GM18520 (cell line): ENCODE measurements around the gene TMEM204.
"Not testable (repeated sequence)": the region's sequence is repeated elsewhere in the genome, so short reads cannot be mapped to it uniquely, and the experiment has no call there.

Experiments used
- ATAC-seq: cut with Tn5 transposase; IDR thresholded peaks from one replicate; pipeline ENCODE4 v1.9.1; 2021; ENCODE audit not compliant: unreplicated experiment

Gene TMEM204

GRCh38 chr16:1584926-1585484, 51.5 kb downstream of the TMEM204 start:
- no peak for ATAC-seq

DNA sequence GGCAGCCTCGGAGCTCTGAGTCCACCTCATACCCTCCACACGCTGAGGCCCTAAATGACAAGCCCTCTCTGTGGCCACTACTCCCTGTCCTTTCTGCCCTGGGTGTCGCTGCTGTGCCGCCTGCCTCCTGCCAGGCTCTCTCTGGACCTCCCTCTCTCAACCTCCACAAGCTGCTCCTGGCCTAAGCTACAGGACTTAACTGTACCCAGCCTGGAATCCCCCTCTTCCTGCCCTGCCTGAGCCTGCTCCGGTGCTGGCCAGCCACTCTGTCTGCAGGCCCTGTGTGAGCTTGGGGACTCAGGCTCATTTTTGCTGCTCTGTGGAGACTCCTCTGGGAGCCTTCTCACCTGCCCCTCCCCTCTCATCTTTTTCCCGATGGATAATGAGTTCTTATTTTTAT, 56.9 kb downstream of the TMEM204 start:
- no peak for ATAC-seq

DNA sequence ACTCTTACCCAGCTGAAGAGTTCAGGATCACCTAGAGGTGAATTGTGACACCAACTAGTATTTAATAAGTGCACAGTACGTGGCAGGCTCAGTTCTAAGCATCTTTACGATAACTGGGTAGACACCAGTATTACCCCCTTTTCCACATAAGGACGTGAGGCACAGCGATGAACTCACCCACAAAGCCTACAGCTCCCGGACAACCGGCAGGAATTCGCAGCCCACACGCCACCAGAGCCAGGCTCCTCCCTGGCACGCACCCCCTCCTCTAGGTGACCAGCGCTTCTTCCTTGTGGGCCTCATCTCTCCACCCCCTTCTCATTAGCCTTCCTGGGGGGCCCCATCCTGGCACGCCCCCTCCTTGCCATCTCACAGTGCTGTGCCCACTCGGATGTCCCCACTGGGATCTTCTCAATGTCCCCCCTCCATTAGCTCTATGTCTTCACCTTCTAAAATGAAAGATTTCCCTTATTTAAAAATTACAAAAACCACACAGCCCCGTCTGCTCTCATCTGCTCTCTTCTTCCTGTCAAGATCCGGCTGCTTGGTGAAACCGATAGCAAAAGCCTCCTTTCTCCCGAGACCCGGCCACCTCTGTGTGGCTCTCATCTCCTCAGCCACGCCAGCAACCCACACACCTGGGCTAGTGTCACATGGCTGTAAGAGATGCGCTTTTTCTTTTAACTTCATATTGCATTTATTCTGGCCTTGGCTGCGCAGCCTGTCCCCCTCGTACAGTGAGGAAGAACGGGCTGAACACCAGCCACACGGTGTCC, 57.7 kb downstream of the TMEM204 start:
- ATAC-seq, result no peak

DNA sequence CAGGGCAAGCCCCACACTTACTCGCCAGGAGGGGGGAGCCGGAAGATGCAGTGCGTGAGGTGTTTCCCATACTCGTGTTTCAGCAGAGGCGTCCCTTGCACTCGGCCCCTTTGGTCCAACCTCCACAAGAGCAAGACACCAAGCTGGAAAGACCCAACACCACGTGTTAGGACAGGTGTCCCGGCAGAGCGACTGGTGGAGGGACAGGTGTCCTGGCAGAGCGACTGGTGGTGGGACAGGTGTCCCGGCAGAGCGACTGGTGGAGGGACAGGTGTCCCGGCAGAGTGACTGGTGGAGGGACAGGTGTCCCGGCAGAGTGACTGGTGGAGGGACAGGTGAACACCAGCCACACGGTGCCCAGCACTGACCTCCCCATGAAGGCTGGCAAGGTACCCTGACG, 59.0 kb downstream of the TMEM204 start:
- ATAC-seq, result no peak

DNA sequence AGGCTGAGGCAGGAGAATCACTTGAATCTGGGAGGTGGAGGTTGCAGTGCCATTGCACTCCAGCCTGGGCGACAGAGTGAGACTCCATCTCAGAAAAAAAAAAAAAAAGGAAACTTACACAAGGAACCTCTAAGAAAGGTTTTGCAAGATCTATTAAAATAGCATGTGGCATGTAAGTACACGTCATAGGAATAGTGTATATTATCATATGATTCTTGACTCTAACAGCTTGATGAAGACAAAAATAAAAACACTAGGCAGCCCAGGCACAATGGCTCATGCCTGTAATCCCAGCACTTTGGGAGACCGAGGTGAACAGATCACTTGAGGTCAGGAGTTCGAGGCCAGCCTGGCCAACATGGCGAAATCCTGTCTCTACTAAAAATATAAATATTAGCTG, 62.0 kb downstream of the TMEM204 start:
- ATAC-seq, result not testable (repeated sequence)

DNA sequence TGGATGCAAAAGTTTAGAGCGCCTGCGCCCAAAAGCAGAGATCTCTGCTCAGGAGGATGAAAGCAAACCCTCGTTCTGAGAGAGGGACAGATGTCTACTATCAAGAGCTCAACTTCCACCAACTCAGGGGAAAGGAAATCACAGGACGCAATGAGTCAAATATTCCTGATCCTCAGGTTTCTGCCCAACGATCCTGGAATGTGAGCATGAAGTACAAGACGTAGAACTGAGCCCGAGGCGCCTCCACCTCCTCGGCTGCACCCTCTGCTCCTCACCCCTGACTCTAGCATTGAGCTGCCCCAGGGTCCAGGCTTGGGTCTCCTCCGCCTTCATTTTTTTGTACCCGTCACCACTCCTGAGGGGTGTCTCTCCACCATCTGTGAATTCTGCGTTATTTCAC, 63.0 kb downstream of the TMEM204 start:
- ATAC-seq, result no peak

DNA sequence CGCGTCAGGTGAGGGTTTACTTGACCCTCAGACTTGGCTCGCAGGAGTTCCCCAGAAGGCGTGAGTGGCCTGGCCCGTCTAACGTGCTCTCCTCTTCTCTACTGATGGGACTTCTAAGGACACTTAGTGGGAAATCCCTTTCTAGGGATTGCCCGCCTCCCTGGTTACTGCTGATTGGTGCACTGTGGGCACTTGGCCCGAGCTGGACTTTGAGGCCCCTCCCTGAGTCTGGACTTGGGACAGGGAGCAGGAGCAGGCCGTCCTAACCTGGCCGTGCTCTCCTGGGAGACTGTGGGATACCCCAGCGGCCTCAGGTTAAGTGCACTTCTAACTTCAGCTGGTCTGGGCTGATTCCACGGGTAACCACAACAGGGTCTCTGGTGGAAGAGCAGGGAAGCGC, 63.7 kb downstream of the TMEM204 start:
- ATAC-seq, result no peak

DNA sequence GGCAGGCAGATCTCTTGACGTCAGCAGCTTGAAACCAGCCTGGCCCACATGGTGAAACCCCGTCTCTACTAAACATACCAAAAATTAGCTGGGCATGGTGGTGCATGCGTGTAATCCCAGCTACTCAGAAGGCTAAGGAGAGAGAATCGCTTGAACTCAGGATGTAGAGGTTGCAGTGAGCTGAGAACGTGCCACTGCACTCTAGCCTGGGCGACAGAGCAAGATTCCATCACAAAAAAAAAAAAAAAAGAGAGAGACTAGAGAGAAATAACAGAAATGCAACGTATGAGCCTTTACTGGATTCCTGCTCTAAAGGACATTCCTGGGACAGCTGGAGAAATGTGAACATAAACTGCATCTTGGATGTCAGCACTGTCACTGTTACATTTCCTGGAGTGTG, 67.6 kb downstream of the TMEM204 start:
- ATAC-seq, result no peak

- ATAC-seq, result no peak
Observed at GRCh38 chr16:1601489-1601888, 68.0 kb downstream of the TMEM204 start.

GRCh38 chr16:1602285-1602684, 68.8 kb downstream of the TMEM204 start:
- ATAC-seq, result no peak
